Measurements from ENCODE around the gene RECK. TPM values are rescaled to one million over a fixed set of nuclear protein-coding genes. Genes with fewer than 3 reads are reported as not detected.
"Not testable (repeated sequence)": the region's sequence is repeated elsewhere in the genome, so short reads cannot be mapped to it uniquely, and the experiment has no call there.

Gene RECK
- total RNA-seq, 4 donors from 2014 or later: 15.6 to 24.1 (median 18.7) TPM

GRCh38 chr9:36127652-36128244, 91.0 kb downstream of the RECK start:
- Histone ChIP-seq H3K4me1 (peaks cover 0 to 5% (median 0%) of the 10 kb centered on the region in 4 donors), H3K4me3 (no peak overlapping the region), H3K36me3 (peaks cover 0 to 15% (median 0%) of the 10 kb centered on the region in 3 donors), H3K27ac (no peak overlapping the region), H3K27me3 (no peaks in the 10 kb centered on the region), H3K9me3 (no peaks in the 10 kb centered on the region)
- no peak for DNase-seq (ENCODE audit: low spot score in 2 of 2)
- WGBS, 2 donors: 64 to 79% methylated on average over 5 of the region's 5 CpGs
- TF ChIP-seq CTCF (IDR thresholded peaks at IDR 0.05): no peak
- no peak for TF ChIP-seq EP300 (IDR thresholded peaks at IDR 0.05)
- no peak for TF ChIP-seq POLR2A (IDR thresholded peaks at IDR 0.05)

- no peak overlapping the region for H3K27ac ChIP-seq
- H3K36me3 ChIP-seq: peaks cover 0 to 11% (median 0%) of the 10 kb centered on the region in 3 donors
- no peak overlapping the region for H3K4me3 ChIP-seq
- peaks cover 0 to 7% (median 0%) of the 10 kb centered on the region in 4 donors for H3K4me1 ChIP-seq
- DNase-seq (ENCODE audit: low spot score in 2 of 2): no peak
- WGBS, 2 donors: 62 to 68% methylated on average over 8 of the region's 8 CpGs
- no peaks in the 10 kb centered on the region for H3K9me3 ChIP-seq
- no peaks in the 10 kb centered on the region for H3K27me3 ChIP-seq
- TF ChIP-seq POLR2A (IDR thresholded peaks at IDR 0.05) (no peak), CTCF (IDR thresholded peaks at IDR 0.05) (no peak), EP300 (IDR thresholded peaks at IDR 0.05) (no peak)
These were observed 91.6 kb downstream of the RECK start for GRCh38 chr9:36128349-36128748.

- H3K4me3 ChIP-seq: no peak overlapping the region
- H3K27me3 ChIP-seq: no peaks in the 10 kb centered on the region
- H3K9me3 ChIP-seq: no peaks in the 10 kb centered on the region
- TF ChIP-seq EP300 (IDR thresholded peaks at IDR 0.05): no peak
- no peak for TF ChIP-seq POLR2A (IDR thresholded peaks at IDR 0.05)
- no peak for TF ChIP-seq CTCF (IDR thresholded peaks at IDR 0.05)
- peaks cover 0 to 7% (median 0%) of the 10 kb centered on the region in 4 donors for H3K4me1 ChIP-seq
- H3K36me3 ChIP-seq: peaks cover 0 to 8% (median 0%) of the 10 kb centered on the region in 3 donors
- WGBS, 2 donors: 91 to 93% methylated on average over 12 of the region's 12 CpGs
- DNase-seq (ENCODE audit: low spot score in 2 of 2): no peak
- H3K27ac ChIP-seq: no peak overlapping the region
These were observed 92.4 kb downstream of the RECK start for GRCh38 chr9:36129139-36129538.

- H3K27me3 ChIP-seq; H3K9me3 ChIP-seq; DNase-seq (ENCODE audit: low spot score in 2 of 2); H3K4me3 ChIP-seq; H3K36me3 ChIP-seq: not testable (repeated sequence)
- Histone ChIP-seq H3K27ac (peak overlapping the region in 3 of 4 donors; percentile 51 to 75 (median 75)), H3K4me1 (peaks cover 0 to 14% (median 3%) of the 10 kb centered on the region in 4 donors)
- 82 to 84% methylated on average over 7 of the region's 7 CpGs for WGBS, 2 donors
These were observed 95.0 kb downstream of the RECK start for GRCh38 chr9:36131666-36132065.

- whole genome bisulfite sequencing, 2 donors: 28 to 43% methylated on average over 3 of the region's 3 CpGs
- peak overlapping the region in 3 of 4 donors; percentile 51 to 75 (median 75) for H3K27ac ChIP-seq
- H3K27me3 ChIP-seq: no peaks in the 10 kb centered on the region
These were observed 95.4 kb downstream of the RECK start for GRCh38 chr9:36132086-36132485.

More at GRCh38 chr9:36132086-36132485, 95.4 kb downstream of the RECK start:
- no peak for DNase-seq (ENCODE audit: low spot score in 2 of 2)
- peaks cover 0 to 18% (median 4%) of the 10 kb centered on the region in 4 donors for H3K4me1 ChIP-seq
- H3K9me3 ChIP-seq: no peaks in the 10 kb centered on the region
- H3K4me3 ChIP-seq: no peak overlapping the region
- no peaks in the 10 kb centered on the region for H3K36me3 ChIP-seq
- TF ChIP-seq CTCF (IDR thresholded peaks at IDR 0.05): no peak
- TF ChIP-seq EP300 (IDR thresholded peaks at IDR 0.05): peak; percentile 21 to 78
- TF ChIP-seq POLR2A (IDR thresholded peaks at IDR 0.05): no peak

Measured in tibial nerve (tissue), 4 donors.